ENCODE data around the gene P2RY2.
"Not testable (repeated sequence)": the region's sequence is repeated elsewhere in the genome, so short reads cannot be mapped to it uniquely, and the experiment has no call there.

P2RY2 gene

GRCh38 chr11:73221451-73221850 lies 3.4 kb downstream of the P2RY2 start:
- DNase-seq (ENCODE audit: low spot score): no peak
- no peaks in the 10 kb centered on the region for H3K9me3 Mint-ChIP-seq
- H3K27me3 Mint-ChIP-seq (ENCODE audit: low read depth): peaks cover 41% of the 10 kb centered on the region
- H3K27ac Mint-ChIP-seq: no peak overlapping the region
- H3K4me1 Mint-ChIP-seq (ENCODE audit: low read depth): peaks cover 7% of the 10 kb centered on the region
- no peak overlapping the region for H3K4me3 Mint-ChIP-seq
- no peaks in the 10 kb centered on the region for H3K36me3 Mint-ChIP-seq (ENCODE audit: low read depth)

- no peak for DNase-seq (ENCODE audit: low spot score)
- Mint-ChIP-seq H3K27me3 (ENCODE audit: low read depth) (peaks cover 39% of the 10 kb centered on the region), H3K9me3 (no peaks in the 10 kb centered on the region), H3K4me1 (ENCODE audit: low read depth) (peaks cover 7% of the 10 kb centered on the region), H3K36me3 (ENCODE audit: low read depth) (no peaks in the 10 kb centered on the region), H3K27ac (no peak overlapping the region), H3K4me3 (no peak overlapping the region)
These were observed 3.9 kb downstream of the P2RY2 start for GRCh38 chr11:73221996-73222395.

DNA sequence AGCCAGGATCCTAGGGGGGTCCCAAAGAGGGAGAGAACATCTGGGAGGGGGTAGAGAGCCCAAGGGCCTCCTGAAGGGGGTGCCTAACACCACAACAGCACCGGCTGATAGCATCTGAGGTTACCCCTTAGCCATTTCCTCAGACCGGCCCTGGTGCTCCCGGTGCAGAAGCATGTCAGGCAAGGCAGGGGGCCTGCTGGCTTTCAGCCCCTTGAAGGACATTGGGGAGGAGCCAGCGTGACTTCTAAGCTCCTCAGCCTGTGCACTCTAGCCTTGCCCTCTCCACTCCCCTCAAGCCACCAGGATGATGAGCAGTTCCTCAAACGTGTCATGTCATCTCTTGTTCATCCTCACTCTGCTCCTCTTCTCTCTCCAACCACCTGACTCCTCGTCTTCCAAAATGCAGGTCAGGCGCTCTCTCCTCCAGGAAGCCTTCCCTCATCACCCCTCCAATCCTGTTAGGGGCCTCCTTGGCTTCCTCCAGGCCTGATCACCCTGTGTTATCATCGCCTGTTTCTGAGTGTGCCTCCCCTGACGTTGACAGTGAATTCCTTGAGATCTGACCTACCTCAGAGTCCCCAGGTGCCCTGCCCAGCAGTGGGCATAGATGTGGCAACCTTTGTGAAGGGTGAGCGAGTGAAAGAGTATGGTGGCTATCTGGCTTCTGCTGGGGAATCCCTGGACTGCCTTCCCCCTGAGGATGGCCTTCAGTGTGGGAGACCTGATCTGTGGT lies 6.1 kb downstream of the P2RY2 start:
- DNase-seq (ENCODE audit: low spot score): no peak
- H3K27ac Mint-ChIP-seq: no peak overlapping the region
- no peaks in the 10 kb centered on the region for H3K9me3 Mint-ChIP-seq
- H3K36me3 Mint-ChIP-seq (ENCODE audit: low read depth): no peaks in the 10 kb centered on the region
- peaks cover 30% of the 10 kb centered on the region for H3K27me3 Mint-ChIP-seq (ENCODE audit: low read depth)
- H3K4me3 Mint-ChIP-seq: no peak overlapping the region
- peaks cover 7% of the 10 kb centered on the region for H3K4me1 Mint-ChIP-seq (ENCODE audit: low read depth)

- Mint-ChIP-seq H3K36me3 (ENCODE audit: low read depth) (no peaks in the 10 kb centered on the region), H3K4me1 (ENCODE audit: low read depth) (peaks cover 7% of the 10 kb centered on the region), H3K27me3 (ENCODE audit: low read depth) (peaks cover 21% of the 10 kb centered on the region), H3K9me3 (no peaks in the 10 kb centered on the region), H3K27ac (no peak overlapping the region), H3K4me3 (no peak overlapping the region)
- no peak for DNase-seq (ENCODE audit: low spot score)
These were observed 7.1 kb downstream of the P2RY2 start for GRCh38 chr11:73225001-73225686.

DNA sequence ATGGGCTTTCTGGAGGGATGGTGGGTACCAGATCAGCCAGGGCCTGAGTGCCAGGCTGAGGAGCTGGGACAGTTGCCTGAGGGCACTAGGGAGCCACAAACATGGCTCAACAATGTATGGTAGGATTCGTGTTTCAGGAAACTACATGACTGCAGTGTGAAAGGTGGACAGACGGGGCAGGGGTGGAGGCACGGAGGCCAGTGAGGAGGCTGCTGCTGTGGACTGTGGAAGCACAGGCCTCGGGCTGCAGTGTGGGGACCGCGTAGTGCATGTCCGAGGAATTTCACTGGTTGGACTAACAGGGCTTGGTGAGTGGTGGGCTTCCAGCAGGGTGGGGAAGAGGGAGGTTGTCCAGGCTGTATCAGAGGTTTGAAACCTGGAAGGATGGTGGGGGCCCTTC lies 7.8 kb downstream of the P2RY2 start:
- Mint-ChIP-seq H3K9me3 (no peaks in the 10 kb centered on the region), H3K27ac (no peak overlapping the region), H3K4me1 (ENCODE audit: low read depth) (peaks cover 7% of the 10 kb centered on the region), H3K27me3 (ENCODE audit: low read depth) (peaks cover 14% of the 10 kb centered on the region), H3K4me3 (no peak overlapping the region), H3K36me3 (ENCODE audit: low read depth) (no peaks in the 10 kb centered on the region)
- DNase-seq (ENCODE audit: low spot score): no peak

GRCh38 chr11:73226297-73227006 lies 8.4 kb downstream of the P2RY2 start:
- no peak for DNase-seq (ENCODE audit: low spot score)
- no peaks in the 10 kb centered on the region for H3K36me3 Mint-ChIP-seq (ENCODE audit: low read depth)
- peaks cover 7% of the 10 kb centered on the region for H3K4me1 Mint-ChIP-seq (ENCODE audit: low read depth)
- no peak overlapping the region for H3K4me3 Mint-ChIP-seq
- H3K9me3 Mint-ChIP-seq: no peaks in the 10 kb centered on the region
- no peak overlapping the region for H3K27ac Mint-ChIP-seq
- peaks cover 14% of the 10 kb centered on the region for H3K27me3 Mint-ChIP-seq (ENCODE audit: low read depth)

DNA sequence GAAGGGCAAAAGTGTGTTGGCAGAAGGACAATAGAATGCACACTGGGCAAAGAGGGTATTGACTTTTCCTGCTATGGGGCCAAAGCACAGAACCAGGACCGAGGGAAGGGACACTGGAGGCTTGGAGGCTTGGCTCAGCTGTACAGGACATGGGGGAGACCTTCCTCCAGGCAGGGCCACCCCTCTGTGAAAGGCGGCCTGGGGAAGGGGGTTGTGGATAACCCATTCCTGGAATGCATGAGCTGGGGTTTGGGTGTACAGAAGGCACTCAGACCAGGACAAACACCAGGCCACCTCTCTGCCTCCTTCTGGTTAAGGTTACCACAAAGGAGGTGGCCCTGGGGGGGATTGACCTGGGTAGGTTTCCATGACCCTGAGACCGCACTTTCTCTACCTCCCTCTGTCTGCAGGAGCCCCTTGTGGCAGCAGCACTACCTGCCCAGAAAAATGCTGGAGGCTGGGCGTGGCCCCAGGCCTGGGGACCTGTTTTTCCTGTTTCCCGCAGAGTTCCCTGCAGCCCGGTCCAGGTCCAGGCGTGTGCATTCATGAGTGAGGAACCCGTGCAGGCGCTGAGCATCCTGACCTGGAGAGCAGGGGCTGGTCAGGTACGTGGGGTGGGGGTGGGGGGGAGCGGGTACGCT lies 9.6 kb downstream of the P2RY2 start:
- H3K27me3 Mint-ChIP-seq (ENCODE audit: low read depth): peaks cover 9% of the 10 kb centered on the region
- H3K4me1 Mint-ChIP-seq (ENCODE audit: low read depth): peaks cover 7% of the 10 kb centered on the region
- H3K27ac Mint-ChIP-seq: no peak overlapping the region

GRCh38 chr11:73228268-73229134 lies 10.4 kb downstream of the P2RY2 start:
- Mint-ChIP-seq H3K9me3 (no peaks in the 10 kb centered on the region), H3K27me3 (ENCODE audit: low read depth) (peaks cover 6% of the 10 kb centered on the region), H3K36me3 (ENCODE audit: low read depth) (no peaks in the 10 kb centered on the region), H3K27ac (no peak overlapping the region), H3K4me1 (ENCODE audit: low read depth) (peaks cover 7% of the 10 kb centered on the region), H3K4me3 (no peak overlapping the region)
- DNase-seq (ENCODE audit: low spot score): no peak

More for the DNA sequence above, 9.6 kb downstream of the P2RY2 start:
- H3K4me3 Mint-ChIP-seq: no peak overlapping the region
- H3K36me3 Mint-ChIP-seq (ENCODE audit: low read depth): no peaks in the 10 kb centered on the region
- DNase-seq (ENCODE audit: low spot score): no peak
- H3K9me3 Mint-ChIP-seq: no peaks in the 10 kb centered on the region

DNA sequence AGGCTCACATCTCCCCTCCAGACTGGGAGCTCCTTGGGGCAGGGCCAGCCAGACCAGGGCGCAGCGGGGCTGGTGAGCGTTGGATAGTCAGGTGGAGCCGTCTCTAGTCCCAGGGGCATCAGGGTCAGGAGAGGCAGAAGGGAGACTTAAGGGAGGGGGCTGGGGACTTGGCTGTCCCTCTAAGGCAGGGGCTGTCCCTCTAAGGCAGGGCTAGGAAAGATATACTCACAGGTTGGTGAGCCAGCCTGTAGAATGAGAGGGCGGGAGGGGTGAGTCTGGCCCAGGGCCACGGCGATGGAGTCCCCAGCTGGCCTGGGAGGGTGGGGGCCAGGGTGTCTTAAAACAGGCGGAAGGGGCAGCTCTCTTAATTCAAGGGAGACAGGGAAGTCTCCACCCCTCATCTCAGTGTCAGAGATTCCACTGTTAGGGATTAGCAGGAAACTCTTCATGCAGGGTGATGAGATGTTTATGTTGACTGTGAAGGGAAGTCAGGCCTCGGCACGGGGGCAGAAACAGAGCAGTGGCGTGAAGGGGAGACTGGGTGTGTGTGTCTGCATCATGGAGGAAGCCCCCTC lies 11.3 kb downstream of the P2RY2 start:
- no peak for DNase-seq (ENCODE audit: low spot score)
- H3K4me1 Mint-ChIP-seq (ENCODE audit: low read depth): peaks cover 5% of the 10 kb centered on the region
- no peaks in the 10 kb centered on the region for H3K36me3 Mint-ChIP-seq (ENCODE audit: low read depth)
- H3K27me3 Mint-ChIP-seq (ENCODE audit: low read depth): peaks cover 6% of the 10 kb centered on the region
- H3K27ac Mint-ChIP-seq: no peak overlapping the region
- H3K9me3 Mint-ChIP-seq: no peaks in the 10 kb centered on the region
- H3K4me3 Mint-ChIP-seq: no peak overlapping the region

DNA sequence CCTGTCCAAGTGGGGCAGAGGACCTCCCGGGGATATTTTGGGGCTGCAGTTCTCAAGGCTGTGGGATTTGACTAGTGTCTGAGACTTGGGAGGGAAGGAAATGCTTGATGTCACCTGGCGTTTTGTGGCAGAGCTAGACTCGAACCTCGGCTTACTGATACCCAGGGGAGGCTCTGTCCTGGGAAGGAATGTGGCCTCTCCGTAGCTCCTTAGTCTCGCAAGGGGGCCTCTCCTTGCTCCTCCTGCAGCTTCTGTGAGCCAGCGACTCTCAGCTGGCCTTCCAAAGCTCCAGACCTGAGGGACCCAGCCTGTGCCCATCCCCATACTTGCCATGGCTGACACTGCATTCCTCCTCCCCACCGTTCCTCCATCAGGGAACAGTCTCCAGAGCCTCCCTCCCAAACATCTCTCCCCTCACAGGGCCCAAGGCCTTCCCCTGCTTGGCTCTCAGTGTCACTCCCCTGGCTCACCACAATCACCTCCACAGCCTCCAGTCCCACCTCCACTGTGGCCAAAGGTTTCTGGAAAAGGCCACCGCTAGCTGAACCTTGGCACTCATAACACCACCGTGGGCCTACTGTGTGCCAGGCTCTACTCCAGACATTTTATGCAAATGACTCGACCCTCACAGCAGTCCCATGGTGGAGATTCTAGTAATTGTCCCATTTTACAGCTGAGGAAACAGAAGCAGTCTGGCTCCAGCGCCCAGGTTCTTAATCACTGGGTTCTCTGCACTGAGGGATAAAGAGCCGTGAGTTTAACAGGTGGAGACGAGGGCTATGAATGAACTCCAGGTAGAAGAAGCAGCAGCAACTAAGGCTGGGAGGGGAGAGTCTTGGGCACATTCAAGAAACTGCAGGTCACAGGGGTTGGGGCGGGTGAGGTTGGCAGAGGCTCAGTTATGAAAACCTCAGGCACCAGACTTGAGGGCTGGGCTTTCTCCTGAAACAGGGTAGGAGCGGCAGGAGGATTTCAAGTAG lies 12.1 kb downstream of the P2RY2 start:
- Mint-ChIP-seq H3K4me1 (ENCODE audit: low read depth) (no peaks in the 10 kb centered on the region), H3K36me3 (ENCODE audit: low read depth) (no peaks in the 10 kb centered on the region), H3K9me3 (no peaks in the 10 kb centered on the region), H3K27me3 (ENCODE audit: low read depth) (peaks cover 5% of the 10 kb centered on the region), H3K27ac (no peak overlapping the region), H3K4me3 (no peak overlapping the region)
- no peak for DNase-seq (ENCODE audit: low spot score)

DNA sequence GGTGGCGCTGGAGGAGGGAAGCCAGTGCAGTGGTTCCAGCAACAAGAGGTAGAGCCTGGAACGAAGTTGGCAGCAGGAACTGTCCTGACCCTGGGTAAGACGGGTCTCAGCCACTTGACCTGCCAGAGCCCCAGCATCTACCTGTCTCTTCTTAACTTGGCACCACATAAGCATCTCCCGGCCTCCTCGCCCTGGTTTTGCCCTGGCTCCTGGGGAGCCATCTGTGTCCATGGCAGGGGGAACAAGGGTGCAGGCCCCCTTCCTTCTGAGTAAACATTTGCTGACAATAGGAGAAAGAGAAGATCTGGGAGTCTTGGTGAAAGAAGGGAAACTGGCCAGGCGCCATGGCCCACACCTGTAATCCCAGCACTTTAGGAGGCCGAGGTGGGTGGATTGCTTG lies 12.8 kb downstream of the P2RY2 start:
- Mint-ChIP-seq H3K36me3 (ENCODE audit: low read depth) (no peaks in the 10 kb centered on the region), H3K27me3 (ENCODE audit: low read depth) (peaks cover 5% of the 10 kb centered on the region), H3K4me3 (no peak overlapping the region), H3K4me1 (ENCODE audit: low read depth) (no peaks in the 10 kb centered on the region), H3K9me3 (no peaks in the 10 kb centered on the region), H3K27ac (no peak overlapping the region)
- no peak for DNase-seq (ENCODE audit: low spot score)

DNA sequence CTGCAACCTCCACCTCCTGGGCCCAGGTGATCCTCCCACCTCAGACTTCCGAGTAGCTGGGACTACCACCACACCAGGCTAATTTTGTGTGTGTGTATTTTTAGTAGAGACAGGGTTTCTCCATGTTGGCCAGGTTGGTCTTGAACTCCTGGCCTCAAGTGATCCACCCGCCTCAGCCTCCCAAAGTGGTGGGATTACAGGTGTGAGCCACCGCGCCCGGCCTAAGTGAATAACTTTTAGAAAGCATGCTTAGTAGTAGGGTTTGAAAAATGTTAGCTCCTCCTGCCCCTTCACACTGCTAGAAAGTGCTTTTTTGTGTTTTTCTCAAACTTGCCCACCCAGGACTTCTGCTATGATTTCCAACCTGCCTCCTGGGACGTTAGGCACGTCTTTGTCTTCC lies 14.4 kb downstream of the P2RY2 start:
- H3K36me3 Mint-ChIP-seq (ENCODE audit: low read depth); H3K4me3 Mint-ChIP-seq; H3K4me1 Mint-ChIP-seq (ENCODE audit: low read depth); H3K9me3 Mint-ChIP-seq; DNase-seq (ENCODE audit: low spot score); H3K27ac Mint-ChIP-seq; H3K27me3 Mint-ChIP-seq (ENCODE audit: low read depth): not testable (repeated sequence)

All from T-helper 2 cell treated with Interferon-gamma antibody and Interleukin-4, amounts not matched to agents 5 μg/mL and 100 μg/mL, for 36 hours (primary cell).